Measurements from ENCODE around the gene LMAN2. TPM values are rescaled to one million over a fixed set of nuclear protein-coding genes. Genes with fewer than 3 reads are reported as not detected.

Gene LMAN2
- total RNA-seq, 2 experiments from 2014 or later, result 116 to 144 TPM

DNA sequence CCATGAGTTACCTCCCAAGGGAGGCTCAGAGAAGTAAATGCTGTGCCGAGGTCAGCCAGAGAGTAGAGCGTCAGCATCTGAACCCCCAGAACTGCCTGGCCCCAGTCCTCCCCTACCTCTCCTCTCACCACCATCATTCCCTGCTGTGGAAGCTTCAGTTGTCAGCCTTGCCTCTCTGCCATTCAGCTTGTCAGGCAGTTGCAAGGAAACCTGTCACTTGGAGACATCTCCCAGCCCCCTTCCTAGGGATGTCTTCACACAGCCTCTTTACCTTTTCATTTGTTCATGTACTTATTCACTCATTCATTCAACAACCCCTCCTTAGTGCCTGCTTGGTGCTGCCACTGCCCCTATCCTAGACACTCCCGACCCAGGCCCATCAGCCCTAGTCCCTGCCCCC, 8.4 kb upstream of the LMAN2 start:
- H2AFZ ChIP-seq (ENCODE audit: low read length), result no peak overlapping the region
- TF ChIP-seq, protein P1, sequence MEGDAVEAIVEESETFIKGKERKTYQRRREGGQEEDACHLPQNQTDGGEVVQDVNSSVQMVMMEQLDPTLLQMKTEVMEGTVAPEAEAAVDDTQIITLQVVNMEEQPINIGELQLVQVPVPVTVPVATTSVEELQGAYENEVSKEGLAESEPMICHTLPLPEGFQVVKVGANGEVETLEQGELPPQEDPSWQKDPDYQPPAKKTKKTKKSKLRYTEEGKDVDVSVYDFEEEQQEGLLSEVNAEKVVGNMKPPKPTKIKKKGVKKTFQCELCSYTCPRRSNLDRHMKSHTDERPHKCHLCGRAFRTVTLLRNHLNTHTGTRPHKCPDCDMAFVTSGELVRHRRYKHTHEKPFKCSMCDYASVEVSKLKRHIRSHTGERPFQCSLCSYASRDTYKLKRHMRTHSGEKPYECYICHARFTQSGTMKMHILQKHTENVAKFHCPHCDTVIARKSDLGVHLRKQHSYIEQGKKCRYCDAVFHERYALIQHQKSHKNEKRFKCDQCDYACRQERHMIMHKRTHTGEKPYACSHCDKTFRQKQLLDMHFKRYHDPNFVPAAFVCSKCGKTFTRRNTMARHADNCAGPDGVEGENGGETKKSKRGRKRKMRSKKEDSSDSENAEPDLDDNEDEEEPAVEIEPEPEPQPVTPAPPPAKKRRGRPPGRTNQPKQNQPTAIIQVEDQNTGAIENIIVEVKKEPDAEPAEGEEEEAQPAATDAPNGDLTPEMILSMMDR (conservative IDR thresholded peaks at IDR 0.05; ENCODE audit: low read length), result no peak
- TF ChIP-seq EZH2phosphoT487 (IDR thresholded peaks at IDR 0.05; ENCODE audit: borderline replicate concordance, low read depth, low read length), result no peak
- peaks cover 17% of the 10 kb centered on the region; the same call in 1 of the 2 replicates for H3K79me2 ChIP-seq (ENCODE audit: insufficient read depth, low read depth, low read length)
- H3K27ac ChIP-seq (ENCODE audit: low read depth, low read length, poor library complexity, severe bottlenecking), result no peak overlapping the region
- no TSS peak for BruUV-seq (replicated peaks)
- intact Hi-C loops (cut with micrococcal nuclease; ENCODE audit: unreplicated experiment), result no loop called here
- no peaks in the 10 kb centered on the region for H3K9me2 ChIP-seq (ENCODE audit: insufficient read depth, low read length)
- peak overlapping the region; percentile 95; the same call in 1 of the 2 replicates for H3K4me2 ChIP-seq (ENCODE audit: low read length)
- ChIA-PET POLR2A (interaction anchor here (3.2 kb wide), 1 partner anchor 9 kb away, joined by 35 read pairs; the partner anchor contains the start of gene LMAN2), CTCF (ENCODE audit: unreplicated experiment) (no interaction called here)
- no peaks in the 10 kb centered on the region; the same call in 1 of the 2 replicates for H3K36me3 ChIP-seq (ENCODE audit: insufficient read depth, low read length)
- peak overlapping the region; percentile 2 for H3K4me3 ChIP-seq (ENCODE audit: low read depth, low read length, poor library complexity, severe bottlenecking)
- H4K20me1 ChIP-seq (ENCODE audit: insufficient read depth, low read length), result no peaks in the 10 kb centered on the region
- DNase-seq (ENCODE audit: low spot score), result no peak
- peaks cover 8% of the 10 kb centered on the region for H3K9me3 ChIP-seq (ENCODE audit: low read length)
- peaks cover 81% of the 10 kb centered on the region for H3K4me1 ChIP-seq (ENCODE audit: insufficient read depth, low read length, poor library complexity, severe bottlenecking)

DNA sequence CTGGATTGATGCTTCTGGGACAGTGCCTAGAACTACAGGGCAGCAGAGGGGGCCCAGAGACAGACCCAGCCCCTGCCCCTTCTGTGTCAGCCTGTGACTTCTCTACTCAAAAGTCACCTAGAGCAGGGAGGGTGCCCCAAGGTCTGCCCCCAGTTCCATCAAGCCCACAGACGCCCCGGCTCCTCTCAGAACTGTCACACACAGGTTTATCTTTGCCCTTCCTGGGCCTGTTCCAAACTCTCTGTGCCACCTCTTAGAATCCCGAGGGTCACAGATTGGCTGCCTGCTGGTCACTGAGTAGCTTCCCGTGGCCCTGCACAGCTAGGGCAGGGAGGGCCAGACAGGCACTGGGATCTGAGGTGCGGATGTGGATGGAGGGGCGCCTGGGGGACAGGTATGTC, 8.0 kb upstream of the LMAN2 start:
- H3K4me3 ChIP-seq (ENCODE audit: low read depth, low read length, poor library complexity, severe bottlenecking), result peak overlapping the region; percentile 74
- H3K9me2 ChIP-seq (ENCODE audit: insufficient read depth, low read length), result no peaks in the 10 kb centered on the region
- H3K4me1 ChIP-seq (ENCODE audit: insufficient read depth, low read length, poor library complexity, severe bottlenecking), result peaks cover 77% of the 10 kb centered on the region
- peaks cover 8% of the 10 kb centered on the region for H3K9me3 ChIP-seq (ENCODE audit: low read length)
- no TSS peak for BruUV-seq (replicated peaks)
- no peaks in the 10 kb centered on the region for H4K20me1 ChIP-seq (ENCODE audit: insufficient read depth, low read length)
- H3K36me3 ChIP-seq (ENCODE audit: insufficient read depth, low read length), result no peaks in the 10 kb centered on the region; the same call in 1 of the 2 replicates
- POLR2A ChIA-PET, result interaction anchor here (3.2 kb wide), 1 partner anchor 8 kb away, joined by 35 read pairs; the partner anchor contains the start of gene LMAN2
- H3K4me2 ChIP-seq (ENCODE audit: low read length), result peak overlapping the region; percentile 95
- no peak for DNase-seq (ENCODE audit: low spot score)
- CTCF ChIA-PET (ENCODE audit: unreplicated experiment), result no interaction called here
- H3K79me2 ChIP-seq (ENCODE audit: insufficient read depth, low read depth, low read length), result peaks cover 17% of the 10 kb centered on the region; the same call in 1 of the 2 replicates
- H2AFZ ChIP-seq (ENCODE audit: low read length), result no peak overlapping the region
- no peak overlapping the region for H3K27ac ChIP-seq (ENCODE audit: low read depth, low read length, poor library complexity, severe bottlenecking)
- intact Hi-C loops (cut with micrococcal nuclease; ENCODE audit: unreplicated experiment), result no loop called here
- TF ChIP-seq, protein P1 (conservative IDR thresholded peaks at IDR 0.05; ENCODE audit: low read length), result no peak
- TF ChIP-seq EZH2phosphoT487 (IDR thresholded peaks at IDR 0.05; ENCODE audit: borderline replicate concordance, low read depth, low read length), result no peak

DNA sequence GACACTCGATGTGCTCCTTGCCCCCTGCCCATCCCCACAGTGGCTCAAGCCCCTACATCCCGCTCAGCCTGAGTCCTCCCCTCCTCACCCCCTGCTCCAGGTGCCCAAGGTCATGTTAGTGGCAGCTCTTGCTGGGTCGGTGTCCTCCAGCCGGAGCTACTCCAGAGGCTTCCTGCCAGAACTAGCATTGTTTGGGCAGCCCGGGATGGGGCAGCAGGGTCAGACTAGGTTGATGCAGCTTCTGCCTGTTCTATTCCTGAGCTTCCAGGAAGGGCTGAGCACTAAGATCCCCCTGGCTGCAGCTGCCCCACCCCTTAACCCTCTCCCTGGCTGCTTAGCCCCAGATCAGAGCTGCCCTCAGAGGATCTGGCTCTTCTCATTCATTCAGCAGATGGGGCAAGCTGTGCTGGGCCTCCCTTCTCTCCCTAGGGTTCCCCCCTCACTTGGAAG, 6.9 kb upstream of the LMAN2 start:
- no peak for TF ChIP-seq EZH2phosphoT487 (IDR thresholded peaks at IDR 0.05; ENCODE audit: borderline replicate concordance, low read depth, low read length)
- TF ChIP-seq, protein P1 (conservative IDR thresholded peaks at IDR 0.05; ENCODE audit: low read length), result no peak
- POLR2A ChIA-PET, result interaction anchor here (0.5 to 1.7 kb wide), 4 partner anchors 20 to 237 kb away, joined by 3 to 5 read pairs (median 4); no protein-coding TSS in a partner anchor
- H3K79me2 ChIP-seq (ENCODE audit: insufficient read depth, low read depth, low read length), result peaks cover 9% of the 10 kb centered on the region; the same call in 1 of the 2 replicates
- H3K9me3 ChIP-seq (ENCODE audit: low read length), result peaks cover 8% of the 10 kb centered on the region
- intact Hi-C loops (cut with micrococcal nuclease; ENCODE audit: unreplicated experiment), result no loop called here
- peak overlapping the region; percentile 65 for H3K27ac ChIP-seq (ENCODE audit: low read depth, low read length, poor library complexity, severe bottlenecking)
- peak overlapping the region; percentile 74 for H3K4me3 ChIP-seq (ENCODE audit: low read depth, low read length, poor library complexity, severe bottlenecking)
- H3K36me3 ChIP-seq (ENCODE audit: insufficient read depth, low read length), result no peaks in the 10 kb centered on the region; the same call in 1 of the 2 replicates
- no peak for DNase-seq (ENCODE audit: low spot score)
- no TSS peak for BruUV-seq (replicated peaks)
- peaks cover 66% of the 10 kb centered on the region for H3K4me1 ChIP-seq (ENCODE audit: insufficient read depth, low read length, poor library complexity, severe bottlenecking)
- H3K9me2 ChIP-seq (ENCODE audit: insufficient read depth, low read length), result no peaks in the 10 kb centered on the region
- H3K4me2 ChIP-seq (ENCODE audit: low read length), result peak overlapping the region; percentile 95
- CTCF ChIA-PET (ENCODE audit: unreplicated experiment), result interaction anchor here (0.5 to 1.6 kb wide), 5 partner anchors 11 to 244 kb away, joined by 3 to 6 read pairs (median 4); no protein-coding TSS in a partner anchor
- no peaks in the 10 kb centered on the region for H4K20me1 ChIP-seq (ENCODE audit: insufficient read depth, low read length)
- no peak overlapping the region for H2AFZ ChIP-seq (ENCODE audit: low read length)

All from OCI-LY7 (cell line).